ENCODE data around the gene ARL4A.
"Not testable (repeated sequence)": the region's sequence is repeated elsewhere in the genome, so short reads cannot be mapped to it uniquely, and the experiment has no call there.

Gene ARL4A

GRCh38 chr7:12670743-12671520, 16.5 kb upstream of the ARL4A start:
- DNase-seq (ENCODE audit: insufficient read length, low spot score), result no peak

GRCh38 chr7:12673436-12673835, 14.0 kb upstream of the ARL4A start:
- not testable (repeated sequence) for DNase-seq (ENCODE audit: insufficient read length, low spot score); FAIRE-seq

More at GRCh38 chr7:12670743-12671520, 16.5 kb upstream of the ARL4A start:
- no peak for TF ChIP-seq CTCF (IDR thresholded peaks at IDR 0.05; ENCODE audit: insufficient read depth, missing control alignments)
- FAIRE-seq, result no peak

GRCh38 chr7:12674053-12674452, 13.4 kb upstream of the ARL4A start:
- DNase-seq (ENCODE audit: insufficient read length, low spot score) (no peak), FAIRE-seq (no peak)
- no peak for TF ChIP-seq CTCF (IDR thresholded peaks at IDR 0.05; ENCODE audit: insufficient read depth, missing control alignments)

- FAIRE-seq, result no peak
Observed at GRCh38 chr7:12674861-12675260, 12.6 kb upstream of the ARL4A start.

GRCh38 chr7:12683678-12684585, 3.5 kb upstream of the ARL4A start:
- DNase-seq (ENCODE audit: insufficient read length, low spot score) (no peak), FAIRE-seq (no peak)
- TF ChIP-seq CTCF (IDR thresholded peaks at IDR 0.05; ENCODE audit: insufficient read depth, missing control alignments), result peak; percentile 36

More at GRCh38 chr7:12674861-12675260, 12.6 kb upstream of the ARL4A start:
- TF ChIP-seq CTCF (IDR thresholded peaks at IDR 0.05; ENCODE audit: insufficient read depth, missing control alignments), result peak; percentile 23
- DNase-seq (ENCODE audit: insufficient read length, low spot score), result no peak

GRCh38 chr7:12684733-12685132, 2.7 kb upstream of the ARL4A start:
- no peak for TF ChIP-seq CTCF (IDR thresholded peaks at IDR 0.05; ENCODE audit: insufficient read depth, missing control alignments)
- DNase-seq (ENCODE audit: insufficient read length, low spot score) (no peak), FAIRE-seq (no peak)

- DNase-seq (ENCODE audit: insufficient read length, low spot score) (no peak), FAIRE-seq (no peak)
- peak; percentile 17 for TF ChIP-seq CTCF (IDR thresholded peaks at IDR 0.05; ENCODE audit: insufficient read depth, missing control alignments)
Observed at GRCh38 chr7:12685550-12685949, 1.9 kb upstream of the ARL4A start.
